Neural progenitor cell (in vitro differentiated cells): ENCODE data around the gene GHR.

Experiments
- EZH2phosphoT487 ChIP-seq: fragments of 200-600 bp; sonication (generic); IDR thresholded peaks from 2 replicates; pipeline ENCODE4 v1.6.1; 2017; ENCODE audit warnings: antibody characterized with exemption
- TF ChIP-seq, protein P1 (sequence below): fragments of 200-600 bp; sonication (generic); IDR thresholded peaks from 2 replicates; pipeline ENCODE4 v1.5.1; 2017; ENCODE audit warnings: antibody characterized with exemption, mild to moderate bottlenecking

DNA sequence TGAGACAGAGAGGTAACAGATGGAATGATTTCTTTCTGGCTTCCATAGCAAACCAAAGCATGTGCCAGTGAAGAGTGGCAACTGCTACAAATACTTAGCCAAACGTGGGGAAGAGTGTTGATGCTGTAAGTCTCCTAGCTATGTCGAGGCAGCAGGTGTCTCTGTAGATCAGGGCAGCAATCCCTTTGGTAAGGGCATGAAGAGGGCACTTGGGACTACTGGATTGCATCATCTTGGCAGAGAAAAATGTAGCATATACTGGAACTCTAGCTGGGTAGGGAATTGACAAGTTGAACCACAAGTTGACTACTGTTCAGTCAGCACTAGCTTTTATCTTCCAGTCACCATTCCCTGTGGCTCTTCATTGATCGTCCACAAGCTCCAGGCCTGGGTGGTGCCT, 75.8 kb downstream of the GHR start:
- TF ChIP-seq, protein P1, sequence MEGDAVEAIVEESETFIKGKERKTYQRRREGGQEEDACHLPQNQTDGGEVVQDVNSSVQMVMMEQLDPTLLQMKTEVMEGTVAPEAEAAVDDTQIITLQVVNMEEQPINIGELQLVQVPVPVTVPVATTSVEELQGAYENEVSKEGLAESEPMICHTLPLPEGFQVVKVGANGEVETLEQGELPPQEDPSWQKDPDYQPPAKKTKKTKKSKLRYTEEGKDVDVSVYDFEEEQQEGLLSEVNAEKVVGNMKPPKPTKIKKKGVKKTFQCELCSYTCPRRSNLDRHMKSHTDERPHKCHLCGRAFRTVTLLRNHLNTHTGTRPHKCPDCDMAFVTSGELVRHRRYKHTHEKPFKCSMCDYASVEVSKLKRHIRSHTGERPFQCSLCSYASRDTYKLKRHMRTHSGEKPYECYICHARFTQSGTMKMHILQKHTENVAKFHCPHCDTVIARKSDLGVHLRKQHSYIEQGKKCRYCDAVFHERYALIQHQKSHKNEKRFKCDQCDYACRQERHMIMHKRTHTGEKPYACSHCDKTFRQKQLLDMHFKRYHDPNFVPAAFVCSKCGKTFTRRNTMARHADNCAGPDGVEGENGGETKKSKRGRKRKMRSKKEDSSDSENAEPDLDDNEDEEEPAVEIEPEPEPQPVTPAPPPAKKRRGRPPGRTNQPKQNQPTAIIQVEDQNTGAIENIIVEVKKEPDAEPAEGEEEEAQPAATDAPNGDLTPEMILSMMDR, result no peak
- TF ChIP-seq EZH2phosphoT487, result no peak
